Pancreas (tissue), 10 donors: ENCODE data around the gene NGLY1. TPM values are rescaled to one million over a fixed set of nuclear protein-coding genes. Genes with fewer than 3 reads are reported as not detected.

Source experiments
- ATAC-seq, 4 donors: fragments of 200-7000 bp; cut with Tn5 transposase; one replicate each; pipeline versions ENCODE4 v1.8.0 to v1.9.1; 2020; ENCODE audit warnings: mild to moderate bottlenecking in 4 of 4, moderate library complexity in 4 of 4
- DNase-seq, 6 donors: peaks; one replicate each; pipeline ENCODE4 v3.0.0-alpha.2; 2020
- FAIRE-seq: peaks from 2 replicates; lab custom pipeline; 2012; peaks lifted over from hg19 to GRCh38; lab: Jason Lieb, UNC
- H3K27ac ChIP-seq, 4 donors: fragments of 200-600 bp; sonication (generic); 1 replicate in 3 of 4; 2 replicates in 1 of 4; pipeline versions ENCODE4 v1.5.0 to v1.8.0; 2020
- H3K27me3 ChIP-seq, 4 donors: fragments of 200-600 bp; one replicate each; pipeline ENCODE4 v1.8.0; 2021
- H3K36me3 ChIP-seq, 3 donors: fragments of 200-600 bp; sonication (generic) in 1 of 3; one replicate each; pipeline versions ENCODE4 v1.5.0 to v1.8.0; 2020 to 2021
- H3K4me1 ChIP-seq, 3 donors: fragments of 200-600 bp; one replicate each; pipeline ENCODE4 v1.8.0; 2021
- H3K4me3 ChIP-seq, 4 donors: fragments of 200-600 bp; sonication (generic) in 2 of 4; one replicate each; pipeline versions ENCODE4 v1.5.0 to v1.8.0; 2020 to 2021
- H3K9me3 ChIP-seq, 4 donors: fragments of 200-600 bp; one replicate each; pipeline ENCODE4 v1.8.0; 2021
- WGBS, 2 donors: extraction: QIAGEN DNeasy Blood & Tissue Kit; methylation state at CpG; one replicate each; pipeline ENCODE4 v1.1.7; 2013; 5-methylcytosine and 5-hydroxymethylcytosine counted together
- intact Hi-C, 3 donors: fragments of 100-400 bp; cut with DNase I; formaldehyde crosslinking; loops; one replicate each; pipeline versions ENCODE4 v1.11.1 to v1.14.2; 2022
- polyA plus RNA-seq, 2 donors: library from polyadenylated mRNA; stranded (reverse); fragments of 200-250 nt; gene quantifications; one replicate each; pipeline ENCODE4 v1.2.3, GENCODE V29; 2013
- total RNA-seq, 6 donors: library from RNA; stranded (reverse); fragmentation: NEBNext Ultra II Directional in 4 of 6; extraction: Animal tissue kit (Norgen Biotek cat#: 25700) in 4 of 6; gene quantifications; one replicate each; pipeline versions ENCODE4 v1.2.1 to v1.2.4, GENCODE V29; 2021 to 2023
- TF ChIP-seq, protein P1 (sequence below), 4 donors: fragments of 200-600 bp; sonication (generic) in 3 of 4; IDR thresholded peaks; one replicate each; pipeline versions ENCODE4 v1.5.0 to v1.8.0; 2021; ENCODE audit warnings: antibody characterized with exemption in 4 of 4
- donor health status: healthy with polysubstance abuse.
- donor health status: DM: no; HTN: no; CAD: no; lungs with moderate emphysema.
- donor health status: DM: no; HTN: no; CAD: no.
- donor health status: control.
- donor health status: control.
- donor health status: Bipolar disorder and iron deficiency.
- donor health status: DM: yes; HTN: yes; CAD: no.
- donor health status: DM: no; HTN: no; CAD: no.
- donor health status: DM: no; HTN: no; CAD: no.
- donor health status: DM: yes; HTN: yes; CAD: no.

NGLY1 gene
- total and polyA plus RNA-seq, 8 donors = 14.0 to 22.6 (median 21.9) TPM

DNA sequence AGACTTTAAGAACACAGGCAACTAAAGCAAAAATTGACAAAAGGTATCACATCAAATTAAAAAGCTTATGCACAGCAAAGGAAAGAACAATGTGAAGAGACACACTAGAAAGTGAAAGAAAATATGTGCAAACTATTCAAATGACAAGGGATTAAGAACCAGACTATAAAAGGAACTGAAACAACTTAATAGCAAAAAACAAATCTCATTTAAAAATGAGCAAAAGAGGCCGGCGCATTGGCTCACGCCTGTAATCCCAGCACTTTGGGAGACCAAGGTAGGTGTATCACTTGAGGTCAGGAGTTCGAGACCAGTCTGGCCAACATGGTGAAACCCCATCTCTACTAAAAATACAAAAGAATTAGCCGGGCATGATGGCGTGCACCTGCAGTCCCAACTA is 14.4 kb downstream of the NGLY1 start:
- FAIRE-seq = no peak
- WGBS, 2 donors = 95 to 98% methylated on average over 6 of the region's 6 CpGs
- intact Hi-C loops = no loop called here

DNA sequence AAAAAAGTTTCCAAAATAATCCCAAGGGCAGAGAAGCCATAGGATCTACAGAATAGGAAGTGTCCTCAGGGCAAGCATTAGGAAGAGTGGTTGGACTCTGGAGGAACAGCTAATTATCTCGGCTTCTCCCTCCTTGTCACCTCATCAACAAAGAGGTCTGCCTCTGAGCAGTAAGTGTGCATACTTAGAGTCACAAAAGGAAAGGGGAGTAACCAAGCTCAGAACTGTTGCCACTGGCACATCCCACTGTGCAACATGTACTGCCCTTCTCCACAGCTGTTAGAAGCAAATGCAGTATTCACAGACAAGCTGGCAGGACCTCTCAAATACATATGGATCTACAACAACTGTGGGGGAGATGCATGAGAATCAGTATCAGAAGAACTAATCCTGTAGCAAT is 31.5 kb downstream of the NGLY1 start:
- no peak for FAIRE-seq
- no peak for ATAC-seq
- Histone ChIP-seq H3K9me3 (no peaks in the 10 kb centered on the region), H3K27me3 (no peaks in the 10 kb centered on the region), H3K4me3 (no peak overlapping the region), H3K36me3 (peaks cover 0 to 21% (median 11%) of the 10 kb centered on the region in 3 donors), H3K27ac (no peak overlapping the region), H3K4me1 (no peaks in the 10 kb centered on the region)
- 89 to 95% methylated on average over 1 of the region's 1 CpG for WGBS, 2 donors
- TF ChIP-seq, protein P1, sequence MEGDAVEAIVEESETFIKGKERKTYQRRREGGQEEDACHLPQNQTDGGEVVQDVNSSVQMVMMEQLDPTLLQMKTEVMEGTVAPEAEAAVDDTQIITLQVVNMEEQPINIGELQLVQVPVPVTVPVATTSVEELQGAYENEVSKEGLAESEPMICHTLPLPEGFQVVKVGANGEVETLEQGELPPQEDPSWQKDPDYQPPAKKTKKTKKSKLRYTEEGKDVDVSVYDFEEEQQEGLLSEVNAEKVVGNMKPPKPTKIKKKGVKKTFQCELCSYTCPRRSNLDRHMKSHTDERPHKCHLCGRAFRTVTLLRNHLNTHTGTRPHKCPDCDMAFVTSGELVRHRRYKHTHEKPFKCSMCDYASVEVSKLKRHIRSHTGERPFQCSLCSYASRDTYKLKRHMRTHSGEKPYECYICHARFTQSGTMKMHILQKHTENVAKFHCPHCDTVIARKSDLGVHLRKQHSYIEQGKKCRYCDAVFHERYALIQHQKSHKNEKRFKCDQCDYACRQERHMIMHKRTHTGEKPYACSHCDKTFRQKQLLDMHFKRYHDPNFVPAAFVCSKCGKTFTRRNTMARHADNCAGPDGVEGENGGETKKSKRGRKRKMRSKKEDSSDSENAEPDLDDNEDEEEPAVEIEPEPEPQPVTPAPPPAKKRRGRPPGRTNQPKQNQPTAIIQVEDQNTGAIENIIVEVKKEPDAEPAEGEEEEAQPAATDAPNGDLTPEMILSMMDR (IDR thresholded peaks at IDR 0.05) = no peak
- intact Hi-C loops = no loop called here
- no peak for DNase-seq

More for the DNA sequence above, 14.4 kb downstream of the NGLY1 start:
- H3K27ac ChIP-seq = no peak overlapping the region
- ATAC-seq = no peak
- no peaks in the 10 kb centered on the region for H3K4me1 ChIP-seq
- H3K36me3 ChIP-seq = no peaks in the 10 kb centered on the region
- H3K9me3 ChIP-seq = no peaks in the 10 kb centered on the region
- TF ChIP-seq, protein P1 (IDR thresholded peaks at IDR 0.05) = no peak
- DNase-seq = no peak
- H3K27me3 ChIP-seq = no peaks in the 10 kb centered on the region
- no peak overlapping the region for H3K4me3 ChIP-seq

DNA sequence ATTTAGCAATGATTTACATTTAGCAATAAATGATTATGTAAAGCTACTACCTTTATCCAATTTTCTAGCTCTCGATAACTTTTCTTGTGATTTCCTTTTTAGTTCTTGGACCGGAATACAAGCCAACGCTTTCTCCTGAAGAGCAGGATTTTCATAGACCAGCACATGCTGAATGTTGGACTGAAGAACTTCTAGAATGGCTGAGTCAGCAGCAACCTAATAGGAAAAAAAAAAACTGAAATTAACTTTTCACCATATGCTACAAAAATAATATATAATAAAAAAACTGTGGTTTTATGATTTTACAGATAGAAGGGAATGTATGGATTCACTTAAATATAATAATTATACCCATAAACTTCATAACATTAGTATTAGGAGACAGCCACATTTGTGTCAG is 32.2 kb downstream of the NGLY1 start:
- intact Hi-C loops = no loop called here
- H3K36me3 ChIP-seq = peaks cover 0 to 21% (median 11%) of the 10 kb centered on the region in 3 donors
- H3K9me3 ChIP-seq = no peaks in the 10 kb centered on the region
- FAIRE-seq (no peak), ATAC-seq (no peak), DNase-seq (no peak)
- H3K4me1 ChIP-seq = no peaks in the 10 kb centered on the region
- no peak overlapping the region for H3K27ac ChIP-seq
- H3K4me3 ChIP-seq = no peak overlapping the region
- TF ChIP-seq, protein P1 (IDR thresholded peaks at IDR 0.05) = no peak
- H3K27me3 ChIP-seq = no peaks in the 10 kb centered on the region
- 98% methylated on average over 3 of the region's 3 CpGs for WGBS, 2 donors

DNA sequence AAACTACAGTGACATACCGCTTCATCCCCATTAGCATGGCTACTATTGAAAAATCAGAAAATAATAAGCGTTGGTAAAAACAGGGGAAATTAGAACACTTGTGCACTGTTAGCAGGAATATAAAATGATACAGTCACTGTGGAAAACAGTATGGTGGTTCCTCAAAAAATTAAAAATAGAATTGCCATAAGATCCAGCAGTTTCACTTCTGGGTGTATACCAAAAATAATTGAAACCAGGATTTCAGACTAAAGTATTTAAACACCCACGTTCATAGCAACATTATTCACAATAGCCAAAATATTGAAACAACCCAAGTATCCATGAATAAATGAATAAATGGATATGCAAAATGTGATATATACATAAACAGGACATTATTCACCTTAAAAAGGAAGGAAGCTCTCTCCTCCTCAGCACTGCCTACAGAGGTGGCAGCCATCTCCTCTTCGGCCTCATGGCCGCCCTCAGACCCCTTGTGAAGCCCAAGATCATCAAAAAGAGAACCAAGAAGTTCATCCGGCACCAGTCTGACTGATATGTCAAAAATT is 34.1 kb downstream of the NGLY1 start:
- Histone ChIP-seq H3K27ac (no peak overlapping the region), H3K27me3 (no peaks in the 10 kb centered on the region), H3K4me3 (no peak overlapping the region), H3K36me3 (peaks cover 0 to 21% (median 11%) of the 10 kb centered on the region in 3 donors), H3K4me1 (no peaks in the 10 kb centered on the region), H3K9me3 (no peaks in the 10 kb centered on the region)
- ATAC-seq (no peak), DNase-seq (no peak), FAIRE-seq (no peak)
- TF ChIP-seq, protein P1 (IDR thresholded peaks at IDR 0.05) = no peak
- intact Hi-C loops = no loop called here
- WGBS, 2 donors = 78 to 79% methylated on average over 6 of the region's 6 CpGs

DNA sequence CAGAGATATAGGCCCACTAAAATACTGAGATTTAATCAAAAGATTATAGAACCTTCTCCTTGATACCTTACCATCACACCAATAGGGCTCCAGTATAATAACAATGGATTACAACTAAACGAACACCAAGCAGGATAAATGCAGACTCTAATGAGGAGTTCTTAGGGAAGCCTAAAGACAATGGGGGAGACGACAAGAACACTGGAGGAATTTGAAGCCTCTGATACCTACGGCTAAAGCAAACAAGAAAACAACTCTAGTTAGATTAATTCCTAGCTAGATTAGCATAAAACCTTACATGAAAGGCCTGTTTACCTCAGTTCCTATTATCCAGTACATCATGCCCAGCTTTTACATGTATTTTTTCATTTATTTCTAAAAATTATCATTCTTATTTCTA is 35.1 kb downstream of the NGLY1 start:
- no peak for FAIRE-seq

More for the DNA sequence above, 35.1 kb downstream of the NGLY1 start:
- ATAC-seq (no peak), DNase-seq (no peak)
- TF ChIP-seq, protein P1 (IDR thresholded peaks at IDR 0.05) = no peak
- intact Hi-C loops = no loop called here
- Histone ChIP-seq H3K36me3 (peaks cover 0 to 21% (median 11%) of the 10 kb centered on the region in 3 donors), H3K4me3 (no peak overlapping the region), H3K4me1 (no peaks in the 10 kb centered on the region), H3K9me3 (no peaks in the 10 kb centered on the region), H3K27ac (no peak overlapping the region), H3K27me3 (no peaks in the 10 kb centered on the region)
- 82 to 89% methylated on average over 3 of the region's 3 CpGs for WGBS, 2 donors
